HG03060 (cell line): ENCODE results near the gene HOXD8.

Experiments
- ATAC-seq: cut with Tn5 transposase; IDR thresholded peaks from one replicate; pipeline ENCODE4 v1.9.1; 2021; ENCODE audit warnings: low read depth, moderate number of reproducible peaks; ENCODE audit not compliant: unreplicated experiment

HOXD8 gene

GRCh38 chr2:176142281-176142680, 12.8 kb downstream of the HOXD8 start:
- no peak for ATAC-seq

- ATAC-seq = no peak
Measured at GRCh38 chr2:176145085-176145969, 15.8 kb downstream of the HOXD8 start.

GRCh38 chr2:176146101-176146500, 16.6 kb downstream of the HOXD8 start:
- no peak for ATAC-seq

- no peak for ATAC-seq
Measured at GRCh38 chr2:176146645-176147044, 17.1 kb downstream of the HOXD8 start.

- no peak for ATAC-seq
Measured at GRCh38 chr2:176147210-176147799, 17.8 kb downstream of the HOXD8 start.

GRCh38 chr2:176147800-176148496, 18.4 kb downstream of the HOXD8 start:
- ATAC-seq = no peak

DNA sequence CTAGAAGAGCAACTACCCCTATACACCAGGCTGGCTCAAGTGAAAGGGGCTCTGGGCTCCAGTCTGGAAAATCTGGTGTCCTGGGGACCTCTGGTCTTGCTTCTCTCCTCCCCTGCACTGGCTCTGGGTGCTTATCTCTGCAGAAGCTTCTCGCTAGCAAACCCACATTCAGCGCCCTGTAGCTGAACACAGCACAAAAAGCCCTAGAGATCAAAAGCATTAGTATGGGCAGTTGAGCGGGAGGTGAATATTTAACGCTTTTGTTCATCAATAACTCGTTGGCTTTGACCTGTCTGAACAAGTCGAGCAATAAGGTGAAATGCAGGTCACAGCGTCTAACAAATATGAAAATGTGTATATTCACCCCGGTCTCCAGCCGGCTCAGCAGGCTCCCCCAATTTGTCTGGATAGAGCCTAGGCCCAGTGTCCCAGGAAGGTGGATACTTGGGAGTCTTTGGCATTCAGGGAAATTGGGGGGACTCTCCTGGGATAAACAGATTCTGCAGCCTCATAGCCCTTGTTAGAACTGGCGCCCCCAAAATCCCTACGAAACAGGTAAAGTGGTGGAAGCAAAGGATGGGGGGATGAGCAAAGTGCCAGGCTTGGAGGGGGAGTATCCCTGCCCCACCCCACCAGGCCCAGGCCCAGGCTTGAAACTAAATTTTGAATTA, 19.4 kb downstream of the HOXD8 start:
- ATAC-seq = no peak

GRCh38 chr2:176149481-176149938, 20.0 kb downstream of the HOXD8 start:
- no peak for ATAC-seq

GRCh38 chr2:176149939-176150583, 20.6 kb downstream of the HOXD8 start:
- ATAC-seq = no peak

GRCh38 chr2:176150584-176151441, 21.3 kb downstream of the HOXD8 start:
- ATAC-seq = no peak

- ATAC-seq = no peak
Measured at GRCh38 chr2:176151442-176152287, 22.2 kb downstream of the HOXD8 start, which contains the start of gene HOXD4. Gene HOXD4, plus strand, starts transcription at chr2:176151550. Its CDS starts 84 bp downstream, at chr2:176151634.

- no peak for ATAC-seq
Measured at GRCh38 chr2:176152350-176153181, 23.1 kb downstream of the HOXD8 start.

DNA sequence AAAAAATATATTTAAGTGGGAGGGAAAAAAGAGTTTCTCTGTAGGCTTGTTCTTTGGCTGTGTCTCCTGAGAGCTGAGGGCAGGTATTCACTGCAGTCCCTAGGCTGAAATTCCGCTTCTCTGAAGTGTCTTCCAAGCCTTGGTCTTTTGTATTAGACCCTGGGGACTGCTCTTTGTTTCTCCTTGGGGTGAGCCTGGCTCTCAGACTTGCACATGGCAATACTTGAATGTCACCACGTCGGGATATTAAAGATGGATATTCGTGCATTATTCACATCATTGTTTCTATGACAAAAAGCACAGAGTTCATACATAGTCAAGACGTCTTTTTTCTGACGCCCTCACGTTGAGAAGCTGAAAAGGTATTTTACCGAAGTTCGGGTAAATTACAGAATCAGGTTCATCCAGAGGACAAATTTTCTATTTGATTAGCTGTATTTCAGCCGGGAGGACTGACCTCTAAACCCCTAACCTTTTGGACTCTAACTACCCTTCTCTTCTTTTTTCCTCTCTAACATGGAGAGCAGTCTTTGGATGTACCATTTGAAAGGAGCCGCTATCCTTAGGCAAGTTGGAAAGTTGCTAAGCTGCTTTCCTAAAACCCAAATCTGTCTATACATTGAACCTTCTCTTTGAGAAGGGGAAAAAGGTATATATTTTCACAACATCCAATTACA, 25.2 kb downstream of the HOXD8 start:
- ATAC-seq = no peak

- no peak for ATAC-seq
Measured at GRCh38 chr2:176155356-176156044, 26.0 kb downstream of the HOXD8 start.

DNA sequence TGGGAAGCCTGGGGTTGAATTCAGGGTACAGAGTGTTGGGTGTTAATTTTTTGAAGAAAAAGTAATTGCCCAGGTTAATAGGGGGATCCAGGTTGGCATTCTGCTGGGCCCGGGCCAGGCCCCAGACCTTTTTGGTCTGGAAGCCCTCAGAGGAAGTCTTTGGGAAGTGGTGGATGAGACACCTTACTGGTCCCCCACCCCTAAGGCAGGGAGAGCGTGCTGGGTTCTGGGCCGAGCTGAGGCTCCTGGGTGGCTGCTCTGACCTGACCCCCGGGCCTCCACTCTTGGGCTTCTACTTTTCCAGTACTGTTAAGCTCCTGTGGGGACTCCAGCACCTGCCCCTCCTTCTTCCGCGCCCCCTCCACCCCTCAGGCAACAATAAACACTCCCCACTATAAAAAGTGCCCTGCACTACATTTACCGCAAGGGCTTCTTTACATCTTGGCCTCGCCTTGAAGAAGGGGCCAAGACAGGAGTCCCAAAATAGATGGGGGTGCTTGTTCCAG, 26.8 kb downstream of the HOXD8 start:
- no peak for ATAC-seq

- no peak for ATAC-seq
Measured at GRCh38 chr2:176156807-176157498, 27.4 kb downstream of the HOXD8 start, which contains the start of gene HOXD3. Gene HOXD3, plus strand, starts transcription at chr2:176157307. Its CDS starts 11,808 bp downstream, at chr2:176169115.
